A549 treated with AZD2906 at 1 μM for 4 hours (cell line): ENCODE measurements around the gene IL7R. TPM values are rescaled to one million over a fixed set of nuclear protein-coding genes. Genes with fewer than 3 reads are reported as not detected.

Experiments
- total RNA-seq: library from RNA; stranded (reverse); fragments of 200-300 nt; extraction: Qiagen RNA extraction; gene quantifications from 5 replicates; pipeline ENCODE4 v1.2.3, GENCODE V29; 2022

Gene IL7R
- 0.25 to 0.49 TPM (median 0.30 TPM) in 5 replicates for total RNA-seq

GRCh38 chr5:35856765-35857351 is at the start of gene IL7R:
IL7R (plus strand) TSS chr5:35856891; CDS start chr5:35856978, 87 bp downstream.

Other genes with a start within 250 kb of the IL7R start
- gene SPEF2, start 239.0 kb upstream of the IL7R start, total RNA-seq: 1.5 to 2.4 TPM (median 1.7 TPM) in 5 replicates
- gene CAPSL, start 81.7 kb downstream of the IL7R start, total RNA-seq: not detected in 5 replicates
- not detected in 5 replicates for gene UGT3A1, start 134.5 kb downstream of the IL7R start, total RNA-seq
- not detected in 5 replicates for gene UGT3A2, start 210.0 kb downstream of the IL7R start, total RNA-seq